GM19395 (cell line): ENCODE results near the gene SYT2.
"Not testable (repeated sequence)": the region's sequence is repeated elsewhere in the genome, so short reads cannot be mapped to it uniquely, and the experiment has no call there.

ENCODE experiments used
- ATAC-seq: cut with Tn5 transposase; IDR thresholded peaks from one replicate; pipeline ENCODE4 v1.9.1; 2021; ENCODE audit warnings: mild to moderate bottlenecking, moderate library complexity; ENCODE audit not compliant: unreplicated experiment

SYT2 gene

DNA sequence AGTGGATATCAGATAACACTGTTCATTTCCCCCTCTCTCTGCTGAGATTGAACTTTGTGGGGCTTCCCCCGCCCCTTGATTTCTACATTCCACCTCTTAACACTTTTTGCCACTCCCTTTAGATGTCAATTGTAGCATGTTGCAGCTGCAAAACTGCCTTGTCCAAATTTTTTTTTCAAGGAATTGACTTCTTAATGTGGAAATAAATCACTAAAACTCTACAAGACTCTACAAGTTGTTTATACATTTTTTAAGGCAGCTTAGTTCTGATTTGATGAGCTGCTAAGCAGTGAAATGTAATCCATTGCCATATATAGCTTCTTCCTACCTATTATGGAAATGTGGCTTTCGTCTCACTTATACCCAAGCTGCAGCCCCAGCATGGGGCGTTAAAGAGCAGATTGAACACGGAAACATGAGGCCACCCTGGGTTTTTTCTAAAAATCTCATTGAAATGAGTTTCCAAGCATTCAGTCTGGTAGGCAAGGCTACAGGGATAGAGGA is 132.2 kb downstream of the SYT2 start:
- no peak for ATAC-seq

DNA sequence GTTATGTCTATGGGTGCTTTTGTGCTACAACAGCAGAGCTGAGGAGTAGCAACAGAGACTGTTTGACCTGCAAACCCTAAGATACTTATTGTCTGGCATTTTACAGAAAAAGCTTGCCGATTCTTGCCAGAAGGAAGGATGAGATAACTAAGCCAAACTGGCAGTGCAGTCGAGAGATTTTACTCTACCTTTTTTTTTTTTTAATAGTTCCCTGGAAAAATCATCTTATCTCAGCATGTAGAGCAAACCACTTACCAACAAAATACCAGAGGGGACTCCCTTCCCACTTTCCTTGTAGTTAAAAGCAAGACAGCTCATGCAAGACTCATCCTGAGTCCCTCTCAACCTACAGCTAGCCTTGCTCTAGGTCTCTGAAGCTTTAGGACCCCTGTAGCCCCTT is 132.9 kb downstream of the SYT2 start:
- ATAC-seq, result no peak

DNA sequence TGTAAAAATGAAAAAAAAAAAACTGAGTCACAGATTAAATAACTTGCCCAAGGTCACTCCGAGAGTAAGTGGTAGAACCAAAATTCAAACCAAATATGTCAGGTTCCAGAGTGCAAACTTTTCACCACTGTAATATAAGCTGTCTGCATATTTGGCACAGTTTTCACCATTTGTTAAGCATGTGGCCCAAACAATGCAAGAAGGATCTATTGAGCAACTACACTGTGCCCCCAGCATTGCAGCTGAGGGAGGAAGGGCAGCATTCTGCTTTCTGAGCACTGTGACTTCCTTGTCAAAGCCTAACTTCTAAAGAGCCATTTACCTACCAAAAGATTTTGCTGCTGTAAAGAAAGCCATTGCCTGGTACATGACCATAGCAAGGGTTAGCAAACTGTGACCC is 133.4 kb downstream of the SYT2 start:
- no peak for ATAC-seq

DNA sequence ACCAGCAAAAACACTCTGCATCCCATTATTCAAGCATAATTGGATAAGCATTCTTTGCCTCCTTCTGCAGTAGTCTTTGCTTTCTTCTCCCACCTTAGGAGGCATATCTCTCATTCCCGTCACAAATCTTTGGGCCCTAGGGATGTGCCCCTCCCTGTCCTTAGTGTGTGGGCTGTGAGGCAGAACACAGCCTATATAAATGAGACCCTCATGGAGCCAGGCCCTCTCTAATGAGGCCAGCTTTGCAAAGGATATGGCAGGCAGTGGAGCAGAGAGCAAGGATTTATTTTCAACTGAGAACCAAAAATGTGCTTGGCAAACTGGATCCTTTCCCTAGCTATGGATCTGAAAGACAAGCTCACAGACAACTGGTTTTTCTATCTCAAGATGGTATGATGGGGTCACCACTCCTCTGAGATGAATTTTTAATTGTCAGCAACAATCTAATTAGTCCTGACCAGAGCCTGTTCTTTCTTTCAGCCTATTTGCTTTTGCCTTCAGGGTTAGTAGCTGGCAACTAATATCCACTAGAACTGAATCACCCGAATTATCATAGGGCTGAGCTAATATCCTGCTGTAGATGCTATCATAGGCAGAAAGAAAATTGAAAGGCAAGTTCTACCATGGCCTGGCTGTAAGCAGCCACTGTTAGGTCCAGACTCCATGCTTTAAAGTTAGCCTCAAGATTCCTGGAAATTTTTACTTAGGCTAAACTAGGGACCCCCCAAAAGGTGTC is 134.2 kb downstream of the SYT2 start:
- ATAC-seq, result no peak

DNA sequence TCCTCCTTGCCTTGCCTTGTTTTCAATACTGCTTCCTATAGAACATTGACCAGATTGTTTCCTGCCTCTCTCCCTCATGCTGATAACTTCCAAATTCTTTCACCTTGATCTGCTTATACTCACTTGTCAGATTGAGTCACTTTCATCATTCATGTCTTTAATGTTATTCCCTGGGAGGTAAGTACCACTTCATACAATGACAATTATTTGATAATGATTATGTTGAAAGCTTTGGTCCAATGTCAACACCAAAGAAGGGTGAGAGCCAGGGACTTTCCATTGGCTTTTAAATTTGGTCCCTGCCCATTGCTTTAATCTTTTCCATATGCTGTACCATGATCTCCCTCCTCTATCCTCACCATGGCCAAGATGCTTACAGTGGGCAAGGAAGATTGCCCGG is 137.4 kb downstream of the SYT2 start:
- no peak for ATAC-seq

DNA sequence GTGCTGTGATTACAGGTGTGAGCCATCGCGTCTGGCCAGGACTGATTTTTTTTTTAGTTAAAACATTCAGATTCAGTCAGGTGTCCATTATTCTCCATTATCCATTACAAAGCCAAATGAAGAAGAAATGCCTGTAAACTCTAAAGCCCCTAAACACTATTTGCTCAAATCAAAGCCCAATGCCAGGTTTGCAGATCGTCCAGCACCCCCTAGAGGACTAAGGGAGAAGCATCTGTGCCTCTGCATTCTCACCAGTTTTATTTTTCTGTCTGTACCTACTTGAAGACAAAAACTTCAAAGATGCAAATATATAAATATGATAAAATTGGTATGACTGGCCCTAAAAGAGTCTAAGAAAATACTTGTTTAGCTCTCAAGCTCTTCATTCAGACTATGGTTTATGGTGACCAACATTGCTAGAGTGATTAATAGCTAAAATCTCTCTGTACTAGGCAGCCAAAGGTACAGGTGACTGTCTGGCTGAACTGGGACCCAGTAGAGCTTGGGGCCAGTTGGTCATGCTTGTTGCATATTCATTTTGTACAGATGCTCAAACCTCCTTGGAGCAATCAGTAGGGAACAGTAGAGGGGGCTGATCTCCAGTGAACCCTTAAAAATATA is 138.4 kb downstream of the SYT2 start:
- no peak for ATAC-seq

DNA sequence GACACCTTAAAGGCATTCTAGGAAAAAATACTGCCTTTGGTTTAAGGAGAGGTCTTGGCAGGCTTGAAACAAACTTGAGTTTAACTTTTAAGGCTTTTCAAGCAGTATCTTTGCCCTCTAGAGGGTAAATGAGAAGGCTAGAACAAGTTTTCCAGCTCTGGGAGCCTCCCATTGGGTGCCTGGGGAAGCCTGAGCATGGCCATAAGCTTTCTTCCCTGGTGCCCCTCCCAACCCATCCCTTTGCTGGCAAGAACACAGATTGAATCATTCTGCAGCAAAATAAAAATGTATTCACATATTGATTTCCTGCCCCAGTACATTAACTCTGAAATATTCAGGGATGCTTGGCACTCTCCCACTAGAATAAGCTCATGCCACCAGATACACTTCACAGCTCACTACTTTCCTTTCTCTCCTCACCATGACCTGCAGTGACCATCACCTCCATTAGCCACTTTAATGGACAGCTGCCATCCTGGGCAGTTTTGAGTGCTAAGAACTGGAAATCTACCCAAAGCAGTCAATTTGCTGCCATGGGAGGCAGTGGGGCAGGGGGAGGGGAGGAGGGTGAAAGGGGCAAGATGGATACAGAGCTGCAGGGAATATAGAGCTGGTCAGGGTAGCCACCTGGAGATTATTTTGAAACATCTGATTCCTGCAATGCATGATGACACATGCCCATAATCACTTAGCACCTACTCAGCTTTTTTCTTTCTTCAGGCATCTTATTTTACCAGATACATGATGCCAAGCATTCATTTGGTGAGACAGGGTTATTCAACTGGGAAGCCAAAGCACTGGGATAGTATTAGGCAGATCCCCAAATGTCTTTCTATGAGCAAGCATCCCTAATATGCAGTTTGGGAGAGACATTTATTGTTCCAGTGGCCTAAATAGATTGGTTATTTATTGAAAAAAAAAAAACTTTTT is 140.6 kb downstream of the SYT2 start:
- ATAC-seq, result no peak

DNA sequence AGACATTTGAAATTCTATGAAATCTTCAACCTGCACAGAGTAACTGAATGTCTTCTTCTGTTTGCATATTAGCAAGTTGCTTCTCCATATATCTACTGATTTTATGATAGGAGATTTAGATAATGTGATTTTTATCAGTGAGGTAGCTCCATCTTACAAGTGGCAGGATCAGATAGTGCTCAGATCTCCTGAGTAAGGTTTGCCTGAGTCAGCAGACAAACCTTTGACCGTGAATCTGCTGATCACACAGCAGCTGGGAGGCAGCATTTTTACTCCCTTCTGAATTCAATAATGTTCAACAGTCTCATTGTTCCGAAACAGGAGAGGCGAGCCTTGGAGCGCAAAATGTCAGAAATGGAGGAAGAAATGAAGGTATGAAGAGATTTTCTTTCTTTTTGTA is 141.4 kb downstream of the SYT2 start:
- no peak for ATAC-seq

DNA sequence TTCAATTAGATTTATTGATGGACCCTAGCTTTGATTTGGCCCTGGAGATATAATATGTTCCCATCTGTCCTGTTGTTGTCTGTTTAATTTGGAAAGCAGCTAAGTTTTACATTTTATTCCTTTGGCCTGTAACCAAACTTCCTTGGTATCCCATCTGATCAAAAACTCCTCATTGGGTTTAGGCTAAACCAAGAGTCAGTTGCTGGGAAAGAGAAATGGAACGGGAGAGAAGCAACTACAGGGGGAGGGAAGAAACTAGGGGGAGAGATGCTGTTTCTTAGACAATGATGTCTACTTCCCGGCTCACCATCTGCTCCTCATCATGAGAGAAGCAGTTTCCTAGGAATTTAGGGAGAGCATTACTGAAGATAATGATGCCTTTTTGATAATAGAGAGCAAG is 141.8 kb downstream of the SYT2 start:
- no peak for ATAC-seq

DNA sequence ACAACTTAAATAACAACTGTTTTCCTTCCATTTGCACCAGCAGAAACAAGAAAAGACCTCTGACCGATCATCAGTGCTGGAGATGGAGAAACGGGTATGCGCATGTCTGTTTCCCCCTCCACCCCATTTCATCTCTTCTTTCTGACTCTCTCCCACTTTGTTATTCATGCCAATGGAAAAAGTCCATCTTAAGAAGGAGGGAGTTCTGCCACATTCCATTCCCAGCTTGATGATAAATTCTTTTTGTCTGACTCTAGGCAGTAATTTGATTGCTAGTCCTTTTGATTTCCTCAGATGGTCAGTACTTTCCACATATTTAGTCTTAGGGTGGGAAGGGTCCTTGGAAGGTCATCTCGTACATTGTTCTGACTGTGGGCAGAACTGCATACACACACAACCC is 142.5 kb downstream of the SYT2 start:
- no peak for ATAC-seq

DNA sequence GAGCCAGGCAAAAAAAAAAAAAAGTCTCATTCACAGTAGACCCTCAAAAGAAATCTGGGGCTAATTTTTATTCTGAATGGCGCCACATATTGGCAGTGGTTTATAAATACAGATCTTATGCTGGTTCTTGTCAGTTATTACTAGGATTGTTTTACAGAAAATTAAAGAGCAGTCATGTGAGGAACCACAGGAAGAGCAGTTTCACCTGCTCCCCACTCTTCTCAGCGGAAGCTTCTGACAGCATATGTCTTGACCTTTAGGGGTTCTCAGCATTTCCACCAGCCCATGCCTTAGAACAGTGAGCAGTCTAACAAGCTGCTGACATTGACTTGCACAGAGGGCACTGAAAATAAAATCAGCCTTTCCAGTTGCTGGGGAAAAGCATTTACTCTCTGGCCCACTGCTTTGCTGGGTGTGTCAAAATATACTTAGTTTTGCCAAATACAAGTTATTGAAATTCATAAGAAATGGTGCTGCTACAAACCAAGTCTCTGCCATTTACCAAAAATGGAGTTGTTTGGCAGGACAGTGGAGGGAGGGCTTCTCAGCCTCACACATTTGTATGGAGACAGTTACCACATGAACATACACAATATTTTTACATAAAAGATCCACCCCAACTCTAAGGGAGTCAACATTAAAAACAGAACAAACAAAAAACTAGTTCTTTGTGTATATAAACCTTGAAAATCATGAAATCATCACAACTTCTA is 144.2 kb downstream of the SYT2 start:
- peak; percentile 86 for ATAC-seq

DNA sequence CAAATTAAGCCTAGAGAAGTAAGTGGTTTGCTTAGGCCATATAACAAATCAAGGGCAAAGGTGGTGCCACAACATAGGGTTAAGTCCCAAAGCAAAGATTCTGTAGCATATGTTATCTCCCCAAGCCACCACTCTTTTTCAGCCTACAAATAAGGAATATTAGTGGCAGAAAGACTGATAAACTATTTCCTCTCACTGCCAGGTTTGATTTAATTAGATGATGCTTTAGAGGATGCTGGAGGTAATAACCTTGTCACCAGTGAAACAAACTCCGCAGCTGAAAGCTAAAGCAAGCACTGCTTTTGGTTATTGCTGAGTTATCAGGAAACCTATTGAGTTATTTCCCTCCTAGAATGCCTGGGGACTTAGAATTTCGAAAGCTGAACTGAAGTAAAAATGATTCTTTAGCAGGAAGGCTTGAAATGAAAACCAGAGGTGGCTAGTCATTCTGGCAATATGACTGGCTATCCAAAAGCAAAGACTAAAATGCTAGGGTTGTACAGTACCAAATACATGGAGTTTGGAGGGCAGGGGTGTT is 145.2 kb downstream of the SYT2 start:
- ATAC-seq, result no peak

DNA sequence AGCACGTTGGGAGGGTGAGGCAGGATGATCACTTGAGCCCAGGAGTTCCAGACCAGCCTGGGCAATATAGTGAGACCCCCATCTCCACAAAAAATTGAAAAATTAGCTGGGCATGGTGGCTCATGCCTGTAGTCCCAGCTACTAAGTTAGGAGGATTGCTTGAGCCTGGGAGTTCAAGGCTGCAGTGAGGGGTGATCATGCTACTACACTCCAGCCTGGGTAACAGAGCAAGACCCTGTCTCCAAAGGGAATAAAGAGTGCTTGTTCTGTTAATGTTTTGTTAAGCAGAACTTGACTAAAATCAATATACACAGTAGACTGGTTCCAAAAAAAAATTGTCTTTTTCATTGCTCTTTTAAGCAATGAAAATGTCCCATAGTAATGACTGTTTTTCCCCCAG is 146.4 kb downstream of the SYT2 start:
- ATAC-seq, result no peak

DNA sequence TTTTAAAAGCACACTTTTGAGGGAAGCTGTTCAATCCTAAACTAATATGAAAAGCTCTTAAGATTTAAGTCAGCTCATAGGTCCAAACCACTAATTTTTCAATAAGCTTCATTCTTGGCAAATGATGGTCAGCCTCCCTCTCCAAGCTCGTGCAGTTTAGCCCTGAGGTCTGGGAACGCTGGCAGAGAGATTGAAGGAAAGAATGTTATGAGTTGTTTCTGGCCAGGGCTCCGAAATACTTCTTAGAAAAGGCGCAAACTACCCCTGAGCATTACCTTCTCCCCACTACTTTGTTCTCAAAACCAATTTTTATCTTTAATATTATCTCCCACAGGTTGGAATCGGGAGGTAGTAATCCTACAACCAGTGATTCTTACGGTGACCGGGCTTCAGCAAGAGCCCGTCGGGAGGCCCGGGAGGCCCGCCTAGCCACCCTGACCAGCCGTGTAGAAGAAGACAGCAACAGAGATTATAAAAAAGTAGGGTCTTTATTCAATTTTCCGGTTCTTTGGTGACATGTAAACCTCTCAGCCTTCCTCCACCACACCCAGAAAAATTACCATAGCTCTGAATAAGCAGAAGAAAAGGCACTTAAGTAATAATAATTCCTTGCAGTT is 147.7 kb downstream of the SYT2 start:
- ATAC-seq, result no peak

DNA sequence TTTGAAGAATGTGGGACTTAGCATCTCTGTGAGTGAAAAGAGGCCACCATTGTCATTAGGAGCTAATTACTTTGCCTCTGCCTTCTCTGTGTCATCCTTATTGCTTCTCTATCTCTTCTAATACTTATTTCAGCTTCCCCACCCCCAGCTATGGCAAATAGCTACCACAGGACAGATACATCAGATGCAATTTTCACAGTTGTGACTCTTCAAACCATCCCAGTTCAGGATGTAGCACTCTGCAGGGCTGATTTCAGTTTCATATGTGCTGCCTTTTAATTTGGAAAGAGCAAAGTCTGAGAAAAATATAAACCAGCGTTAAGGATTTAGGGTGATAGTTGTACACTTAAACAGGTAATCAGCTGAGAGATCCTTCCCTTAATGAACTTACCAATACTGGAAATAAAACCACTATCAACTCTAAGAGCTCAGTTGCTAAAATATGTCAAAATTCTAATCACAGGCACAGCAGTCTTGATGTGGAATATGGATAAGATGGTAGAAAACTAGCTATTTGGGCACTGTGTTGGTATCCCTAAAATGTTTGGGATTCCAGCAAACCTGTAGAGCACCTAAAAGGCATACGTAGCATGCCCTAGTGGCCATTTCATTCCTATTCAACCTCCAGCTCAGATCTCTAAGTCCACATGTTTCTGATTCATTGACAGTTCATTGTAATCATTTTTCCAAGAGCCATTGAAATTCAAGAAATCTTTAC is 148.4 kb downstream of the SYT2 start:
- no peak for ATAC-seq

DNA sequence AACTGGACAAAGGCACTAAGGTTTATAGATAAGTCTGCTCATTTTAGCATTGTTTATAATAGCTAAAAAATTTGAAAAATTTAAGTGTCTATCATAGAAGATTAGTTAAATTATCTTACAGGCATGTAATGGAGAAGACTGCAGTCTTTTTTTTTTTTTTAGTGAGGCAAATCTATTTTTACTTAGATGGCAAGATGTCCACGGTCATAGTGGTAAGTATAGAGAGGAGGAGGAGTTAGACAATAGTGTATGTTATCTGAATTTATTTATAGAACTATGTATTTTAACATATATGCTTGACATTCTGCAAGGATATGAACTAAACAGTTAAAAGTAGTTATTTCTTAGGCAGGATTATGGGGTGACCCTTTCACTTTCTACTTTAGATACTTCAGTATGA is 149.0 kb downstream of the SYT2 start:
- no peak for ATAC-seq

DNA sequence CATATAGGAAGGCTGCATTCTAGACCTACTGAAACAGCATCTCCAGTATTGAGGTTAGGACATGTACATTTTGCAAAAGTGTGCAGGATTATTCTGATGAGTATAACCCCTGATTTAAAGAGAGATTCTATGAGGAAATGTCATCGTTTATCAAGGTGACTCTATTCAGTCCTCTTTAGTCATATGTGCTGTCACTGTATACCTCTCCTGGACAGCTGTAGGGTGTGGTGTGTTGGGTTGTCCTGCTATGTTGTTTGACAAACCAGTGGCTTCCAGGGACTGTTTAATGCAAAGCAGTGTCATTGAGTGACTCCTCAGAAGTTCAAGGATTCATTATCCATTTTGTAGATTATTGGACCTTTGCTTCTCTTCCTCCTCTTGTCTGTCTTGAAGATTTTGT is 152.6 kb downstream of the SYT2 start:
- ATAC-seq, result not testable (repeated sequence)

DNA sequence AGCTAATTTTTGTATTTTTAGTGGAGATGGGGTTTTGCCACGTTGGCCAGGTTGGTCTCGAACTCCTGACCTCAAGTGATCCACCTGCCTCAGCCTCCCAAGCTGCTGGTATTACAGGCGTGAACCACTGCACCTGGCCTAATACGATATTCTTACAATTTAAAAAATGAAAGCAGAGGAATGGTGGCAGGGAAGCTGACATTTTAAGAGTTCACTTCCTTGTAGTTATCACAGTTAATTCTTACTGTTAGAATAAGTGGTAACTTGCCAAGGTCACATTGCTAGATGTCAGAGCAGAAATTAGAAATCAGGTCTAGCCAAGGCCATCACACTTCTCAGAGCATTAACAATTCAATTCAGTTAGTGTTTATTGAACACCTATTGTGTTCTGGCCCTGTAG is 154.2 kb downstream of the SYT2 start:
- ATAC-seq, result not testable (repeated sequence)

DNA sequence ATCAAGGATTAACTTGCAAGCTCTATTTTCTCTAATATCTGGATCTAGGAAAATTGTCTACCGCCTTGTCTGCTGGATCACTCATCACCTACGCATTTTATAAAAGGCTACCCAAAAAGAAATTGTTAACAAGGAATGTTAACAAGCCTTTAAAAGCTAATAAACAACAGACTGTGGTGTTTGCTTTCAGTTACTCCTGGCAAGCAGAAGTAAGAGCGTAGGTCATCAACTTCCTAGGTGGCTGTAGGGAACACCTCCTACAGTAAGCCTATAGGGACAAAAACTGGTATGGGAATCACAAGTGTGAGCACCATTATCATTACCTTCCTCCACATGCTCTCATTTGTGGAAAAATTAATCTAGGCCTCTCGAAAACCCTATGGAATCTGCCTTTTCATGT is 155.6 kb downstream of the SYT2 start:
- ATAC-seq, result not testable (repeated sequence)
